HCT116 (cell line): Measurements from ENCODE around the gene ZNF618.

ENCODE experiments used
- CTCF ChIP-seq, 3 experiments: fragments of 200-600 bp in 1 of 3; sonication (generic) in 1 of 3; IDR thresholded peaks in 2 of 3; conservative IDR thresholded peaks in 1 of 3; 2 replicates each; pipeline ENCODE4 v1.5.1; 2012 to 2017; ENCODE audit warnings: low read depth in 2 of 3, low read length in 2 of 3, antibody characterized with exemption in 1 of 3, borderline replicate concordance in 1 of 3, control low read depth in 1 of 3, mild to moderate bottlenecking in 1 of 3, mixed read lengths in 1 of 3, mixed run types in 1 of 3, moderate library complexity in 1 of 3; ENCODE audit not compliant: insufficient read depth in 1 of 3
- RAD21 ChIP-seq: IDR thresholded peaks from 2 replicates; pipeline ENCODE4 v1.6.1; 2012; ENCODE audit warnings: low read depth, mild to moderate bottlenecking

- no peak for TF ChIP-seq CTCF (IDR thresholded peaks at IDR 0.05 in 2 of 3, conservative IDR thresholded peaks at IDR 0.05 in 1 of 3; ENCODE audit: borderline replicate concordance in 1 of 3, insufficient read depth in 1 of 3, low read depth in 2 of 3, low read length in 2 of 3)
- no peak for TF ChIP-seq RAD21
Measured at GRCh38 chr9:113998114-113998513, 122.0 kb downstream of the ZNF618 start.
